Panc1 (cell line): ENCODE measurements around the gene TMED10. TPM values are rescaled to one million over a fixed set of nuclear protein-coding genes. Genes with fewer than 3 reads are reported as not detected.

Experiments used
- ATAC-seq: fragments of 200-7000 bp; cut with Tn5 transposase; 2 replicates; pipeline ENCODE4 v1.9.1; 2020; ENCODE audit warnings: mild to moderate bottlenecking, moderate library complexity
- BruUV-seq: library from RNA; stranded (reverse); fragments of 400-500 nt; replicated peaks from 2 replicates; lab custom pipeline; 2021; lab: Mats Ljungman, UMichigan
- CTCF ChIA-PET: fragments of 300-600 bp; sonication (Branson Sonifier 250); formaldehyde crosslinking; loops from one replicate; lab custom pipeline; 2022; ENCODE audit warnings: antibody characterized with exemption; lab: Charles Lee
- POLR2A ChIA-PET: fragments of 300-600 bp; sonication (Branson Sonifier 250); formaldehyde crosslinking; loops from one replicate; lab custom pipeline; 2022; ENCODE audit warnings: antibody characterized with exemption; lab: Charles Lee
- DNase-seq: peaks from one replicate; pipeline ENCODE4 v3.0.0-alpha.2; 2010; ENCODE audit warnings: low read depth, low spot score
- H3K27ac ChIP-seq: 2 replicates; pipeline ENCODE4 v1.5.1; 2011; ENCODE audit warnings: mild to moderate bottlenecking, low read length, inconsistent platforms
- H3K27me3 ChIP-seq: fragments of 200-500 bp; sonication (Bioruptor generic); 2 replicates; pipeline ENCODE4 v1.6.0; 2014; ENCODE audit warnings: low read length, inconsistent platforms; ENCODE audit not compliant: control insufficient read depth, insufficient read depth
- H3K36me3 ChIP-seq: fragments of 200-500 bp; sonication (Bioruptor generic); 2 replicates; pipeline ENCODE4 v1.5.1; 2014; ENCODE audit warnings: inconsistent platforms, mild to moderate bottlenecking, low read length, moderate library complexity; ENCODE audit not compliant: control insufficient read depth, insufficient read depth
- H3K4me1 ChIP-seq: 2 replicates; pipeline ENCODE4 v1.5.1; 2011; ENCODE audit warnings: inconsistent platforms, mild to moderate bottlenecking, low read length, moderate library complexity; ENCODE audit not compliant: control insufficient read depth, insufficient read depth
- H3K4me3 ChIP-seq, 2 experiments: 2 replicates each; pipeline ENCODE4 v1.5.1; 2011 to 2012; ENCODE audit warnings: low read depth in 2 of 2, low read length in 2 of 2, mild to moderate bottlenecking in 2 of 2, inconsistent platforms in 1 of 2, moderate library complexity in 1 of 2
- H3K9me3 ChIP-seq: fragments of 200-500 bp; sonication (Bioruptor generic); 2 replicates; pipeline ENCODE4 v1.5.1; 2014; ENCODE audit warnings: low read depth, mild to moderate bottlenecking, inconsistent platforms, low read length, moderate library complexity; ENCODE audit not compliant: control insufficient read depth, insufficient read depth
- POLR2AphosphoS5 ChIP-seq: IDR thresholded peaks from 2 replicates; pipeline ENCODE4 v1.6.1; 2012; ENCODE audit warnings: mild to moderate bottlenecking, low read depth, low read length, moderate library complexity
- SIN3A ChIP-seq: IDR thresholded peaks from 2 replicates; pipeline ENCODE4 v1.6.1; 2012; ENCODE audit warnings: low read depth, mild to moderate bottlenecking, low read length, moderate library complexity, borderline replicate concordance; ENCODE audit not compliant: insufficient read depth
- TCF7L2 ChIP-seq: IDR thresholded peaks from 2 replicates; pipeline ENCODE4 v1.6.1; 2011; ENCODE audit warnings: mild to moderate bottlenecking, low read depth, low read length, inconsistent platforms
- in situ Hi-C: cut with HindIII; loops from 2 replicates; pipeline ENCODE4 v1.10.0; 2016; ENCODE audit warnings: low sequenced_read_pairs, low pct_unique_long_range_greater_than_20kb
- intact Hi-C: fragments of 100-400 bp; cut with micrococcal nuclease; formaldehyde crosslinking; loops from one replicate; pipeline ENCODE4 v1.10.0; 2022; ENCODE audit not compliant: unreplicated experiment
- total RNA-seq: library from RNA; stranded (reverse); gene quantifications from one replicate; pipeline ENCODE4 v1.2.1, GENCODE V29; 2021; ENCODE audit not compliant: unreplicated experiment
- TF ChIP-seq, protein P1 (sequence below): fragments of 450-650 bp; IDR thresholded peaks from 2 replicates; pipeline ENCODE4 v1.5.1; 2017; ENCODE audit warnings: mild to moderate bottlenecking
- TF ChIP-seq, protein P2 (sequence below), 2 experiments: IDR thresholded peaks; 2 replicates each; pipeline ENCODE4 v1.6.1; 2011 to 2012; ENCODE audit warnings: low read depth in 2 of 2, control low read depth in 1 of 2, low read length in 1 of 2, mild to moderate bottlenecking in 1 of 2, moderate library complexity in 1 of 2; ENCODE audit not compliant: insufficient read depth in 1 of 2

TMED10 gene
- total RNA-seq, 1 experiment from 2014 or later: 183 TPM

DNA sequence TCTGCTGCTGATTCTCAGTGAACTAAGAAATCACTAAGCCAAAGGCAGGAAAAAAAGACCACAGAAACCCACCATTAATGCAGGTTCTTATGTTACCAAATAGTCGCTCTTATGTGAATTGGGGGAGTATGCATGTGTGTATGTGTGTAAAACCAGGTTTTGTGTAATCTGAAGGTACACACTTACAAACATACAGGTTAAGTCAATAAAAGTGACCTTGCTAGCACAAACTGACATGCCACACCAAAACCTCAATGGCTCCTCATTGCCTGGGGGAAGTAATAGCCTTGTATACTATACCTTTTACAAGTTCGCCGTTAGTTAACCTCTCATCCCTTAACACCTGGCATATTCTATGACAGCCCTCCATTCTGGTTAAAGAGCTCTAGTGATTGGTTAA is 29.8 kb upstream of the TMED10 start:
- TF ChIP-seq, protein P1, sequence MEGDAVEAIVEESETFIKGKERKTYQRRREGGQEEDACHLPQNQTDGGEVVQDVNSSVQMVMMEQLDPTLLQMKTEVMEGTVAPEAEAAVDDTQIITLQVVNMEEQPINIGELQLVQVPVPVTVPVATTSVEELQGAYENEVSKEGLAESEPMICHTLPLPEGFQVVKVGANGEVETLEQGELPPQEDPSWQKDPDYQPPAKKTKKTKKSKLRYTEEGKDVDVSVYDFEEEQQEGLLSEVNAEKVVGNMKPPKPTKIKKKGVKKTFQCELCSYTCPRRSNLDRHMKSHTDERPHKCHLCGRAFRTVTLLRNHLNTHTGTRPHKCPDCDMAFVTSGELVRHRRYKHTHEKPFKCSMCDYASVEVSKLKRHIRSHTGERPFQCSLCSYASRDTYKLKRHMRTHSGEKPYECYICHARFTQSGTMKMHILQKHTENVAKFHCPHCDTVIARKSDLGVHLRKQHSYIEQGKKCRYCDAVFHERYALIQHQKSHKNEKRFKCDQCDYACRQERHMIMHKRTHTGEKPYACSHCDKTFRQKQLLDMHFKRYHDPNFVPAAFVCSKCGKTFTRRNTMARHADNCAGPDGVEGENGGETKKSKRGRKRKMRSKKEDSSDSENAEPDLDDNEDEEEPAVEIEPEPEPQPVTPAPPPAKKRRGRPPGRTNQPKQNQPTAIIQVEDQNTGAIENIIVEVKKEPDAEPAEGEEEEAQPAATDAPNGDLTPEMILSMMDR: no peak
- TF ChIP-seq, protein P2, sequence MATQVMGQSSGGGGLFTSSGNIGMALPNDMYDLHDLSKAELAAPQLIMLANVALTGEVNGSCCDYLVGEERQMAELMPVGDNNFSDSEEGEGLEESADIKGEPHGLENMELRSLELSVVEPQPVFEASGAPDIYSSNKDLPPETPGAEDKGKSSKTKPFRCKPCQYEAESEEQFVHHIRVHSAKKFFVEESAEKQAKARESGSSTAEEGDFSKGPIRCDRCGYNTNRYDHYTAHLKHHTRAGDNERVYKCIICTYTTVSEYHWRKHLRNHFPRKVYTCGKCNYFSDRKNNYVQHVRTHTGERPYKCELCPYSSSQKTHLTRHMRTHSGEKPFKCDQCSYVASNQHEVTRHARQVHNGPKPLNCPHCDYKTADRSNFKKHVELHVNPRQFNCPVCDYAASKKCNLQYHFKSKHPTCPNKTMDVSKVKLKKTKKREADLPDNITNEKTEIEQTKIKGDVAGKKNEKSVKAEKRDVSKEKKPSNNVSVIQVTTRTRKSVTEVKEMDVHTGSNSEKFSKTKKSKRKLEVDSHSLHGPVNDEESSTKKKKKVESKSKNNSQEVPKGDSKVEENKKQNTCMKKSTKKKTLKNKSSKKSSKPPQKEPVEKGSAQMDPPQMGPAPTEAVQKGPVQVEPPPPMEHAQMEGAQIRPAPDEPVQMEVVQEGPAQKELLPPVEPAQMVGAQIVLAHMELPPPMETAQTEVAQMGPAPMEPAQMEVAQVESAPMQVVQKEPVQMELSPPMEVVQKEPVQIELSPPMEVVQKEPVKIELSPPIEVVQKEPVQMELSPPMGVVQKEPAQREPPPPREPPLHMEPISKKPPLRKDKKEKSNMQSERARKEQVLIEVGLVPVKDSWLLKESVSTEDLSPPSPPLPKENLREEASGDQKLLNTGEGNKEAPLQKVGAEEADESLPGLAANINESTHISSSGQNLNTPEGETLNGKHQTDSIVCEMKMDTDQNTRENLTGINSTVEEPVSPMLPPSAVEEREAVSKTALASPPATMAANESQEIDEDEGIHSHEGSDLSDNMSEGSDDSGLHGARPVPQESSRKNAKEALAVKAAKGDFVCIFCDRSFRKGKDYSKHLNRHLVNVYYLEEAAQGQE (IDR thresholded peaks at IDR 0.05; ENCODE audit: insufficient read depth in 1 of 2, low read depth in 2 of 2, low read length in 1 of 2): no peak
- TF ChIP-seq SIN3A: no peak
- TF ChIP-seq TCF7L2: no peak
- TF ChIP-seq POLR2AphosphoS5: no peak
- no peak for DNase-seq
- in situ Hi-C loops: no loop called here
- ChIA-PET CTCF (no interaction called here), POLR2A (interaction anchor here (1.2 kb wide), 1 partner anchor 16 kb away, joined by 4 read pairs; no protein-coding TSS in a partner anchor)
- intact Hi-C loops: no loop called here
- Histone ChIP-seq H3K36me3 (no peaks in the 10 kb centered on the region), H3K9me3 (no peaks in the 10 kb centered on the region), H3K4me3 (no peak overlapping the region), H3K27ac (no peak overlapping the region), H3K27me3 (no peaks in the 10 kb centered on the region), H3K4me1 (no peaks in the 10 kb centered on the region)
- no peak for ATAC-seq
- BruUV-seq: no TSS peak

DNA sequence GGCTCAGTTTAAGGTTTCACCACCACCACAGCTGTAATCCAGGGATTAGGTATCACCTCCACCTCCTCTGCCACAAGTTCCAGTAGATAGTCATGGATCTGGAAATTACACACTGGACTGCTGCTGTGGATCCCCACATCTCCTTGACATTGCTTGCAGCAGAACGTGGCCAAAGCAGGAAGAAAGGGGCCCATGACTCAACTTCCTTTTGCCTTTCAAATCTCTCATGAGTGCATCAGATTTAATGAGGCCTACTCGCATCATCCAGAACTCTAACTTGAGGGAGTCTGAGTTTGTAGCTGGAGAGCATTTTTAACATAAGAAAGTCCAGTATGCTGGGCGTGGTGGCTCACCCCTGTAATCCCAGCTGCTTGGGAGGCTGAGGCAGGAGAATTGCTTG is 29.2 kb upstream of the TMED10 start:
- no peak for ATAC-seq
- ChIA-PET POLR2A (interaction anchor here (1.2 kb wide), 1 partner anchor 17 kb away, joined by 4 read pairs; no protein-coding TSS in a partner anchor), CTCF (no interaction called here)
- Histone ChIP-seq H3K27me3 (no peaks in the 10 kb centered on the region), H3K9me3 (no peaks in the 10 kb centered on the region), H3K27ac (no peak overlapping the region), H3K36me3 (no peaks in the 10 kb centered on the region), H3K4me3 (no peak overlapping the region), H3K4me1 (no peaks in the 10 kb centered on the region)
- intact Hi-C loops (no loop called here), in situ Hi-C loops (no loop called here)
- no peak for DNase-seq
- TF ChIP-seq, protein P1: no peak
- TF ChIP-seq, protein P2 (IDR thresholded peaks at IDR 0.05; ENCODE audit: insufficient read depth in 1 of 2, low read depth in 2 of 2, low read length in 1 of 2): no peak
- TF ChIP-seq SIN3A (no peak), TCF7L2 (no peak), POLR2AphosphoS5 (no peak)
- no TSS peak for BruUV-seq
